NCI-H345 (cell line): ENCODE results near the gene COL11A1.
A peak's percentile ranks its signal among the peaks of the same experiment; 100 is the strongest.
"Not testable (repeated sequence)": the region's sequence is repeated elsewhere in the genome, so short reads cannot be mapped to it uniquely, and the experiment has no call there.

Experiments
- DNase-seq: peaks from one replicate; lab custom pipeline; 2025; lab: John Stamatoyannopoulos, UW

Gene COL11A1

DNA sequence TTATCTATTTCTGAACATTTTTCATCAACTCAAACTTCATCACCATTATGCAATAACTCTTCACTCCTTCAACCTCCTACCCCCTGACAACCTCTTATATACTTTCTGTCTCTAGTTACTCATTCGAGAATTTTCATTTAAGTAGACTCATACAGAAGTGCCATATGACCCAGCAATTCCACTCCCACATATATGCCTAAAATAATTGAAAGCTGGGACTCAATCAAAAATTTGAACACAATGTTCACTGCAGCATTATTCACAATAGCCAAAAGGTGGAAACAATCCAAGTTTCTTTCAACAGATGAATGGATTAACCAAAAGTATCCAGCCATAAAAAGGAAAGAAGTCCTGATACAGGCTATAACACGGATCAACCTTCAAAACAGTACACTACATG is 24.1 kb downstream of the COL11A1 start:
- no peak for DNase-seq

DNA sequence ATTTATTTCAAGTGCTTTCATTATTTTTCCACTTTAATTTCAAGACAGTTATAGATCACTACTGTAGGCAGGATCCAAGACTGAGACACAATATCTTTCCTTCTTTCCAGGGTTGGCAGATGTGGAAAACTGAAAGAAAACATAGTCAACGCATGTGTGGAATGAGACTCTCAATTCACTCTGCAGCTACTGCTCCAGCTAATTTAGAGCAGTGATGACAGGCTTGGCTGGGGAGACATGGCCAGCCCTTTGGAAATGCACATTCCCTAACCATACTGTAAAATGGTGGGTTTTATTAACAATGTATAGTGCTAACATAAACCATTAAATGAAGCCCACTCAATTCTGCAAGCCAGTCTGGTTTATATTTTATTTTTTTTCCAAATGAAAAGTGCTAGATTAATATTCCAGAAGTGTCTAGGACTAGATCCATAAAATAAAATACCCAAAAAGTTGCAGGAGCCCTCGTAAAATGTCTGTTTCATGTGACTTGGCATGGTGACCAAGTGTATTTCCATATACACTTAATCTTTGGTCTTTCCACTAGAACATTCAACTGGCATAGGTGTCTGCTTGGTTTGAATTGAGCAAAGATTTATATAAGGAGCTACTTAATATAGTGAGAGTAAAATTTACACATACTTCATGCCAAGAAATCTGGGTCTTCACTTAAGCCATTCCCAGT is 32.9 kb downstream of the COL11A1 start:
- DNase-seq = no peak

DNA sequence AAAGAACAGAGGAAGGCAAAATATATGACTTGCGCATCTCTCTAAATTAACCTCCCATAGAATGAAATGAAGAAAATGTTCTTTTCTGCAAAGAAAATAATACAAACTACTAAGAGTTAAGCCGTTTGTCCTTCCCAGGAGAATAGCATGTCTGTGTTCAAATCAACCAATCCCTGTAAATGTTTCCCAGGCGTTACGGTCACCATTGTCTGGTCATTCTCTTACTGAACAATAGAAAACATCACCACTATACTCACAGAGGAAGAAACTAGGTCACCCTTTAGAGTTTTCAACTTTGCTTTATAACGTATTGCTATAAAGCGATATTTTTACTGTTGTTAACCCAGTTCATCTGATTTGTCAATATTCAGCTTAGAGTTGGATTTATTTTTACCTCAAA is 34.1 kb downstream of the COL11A1 start:
- DNase-seq = no peak

DNA sequence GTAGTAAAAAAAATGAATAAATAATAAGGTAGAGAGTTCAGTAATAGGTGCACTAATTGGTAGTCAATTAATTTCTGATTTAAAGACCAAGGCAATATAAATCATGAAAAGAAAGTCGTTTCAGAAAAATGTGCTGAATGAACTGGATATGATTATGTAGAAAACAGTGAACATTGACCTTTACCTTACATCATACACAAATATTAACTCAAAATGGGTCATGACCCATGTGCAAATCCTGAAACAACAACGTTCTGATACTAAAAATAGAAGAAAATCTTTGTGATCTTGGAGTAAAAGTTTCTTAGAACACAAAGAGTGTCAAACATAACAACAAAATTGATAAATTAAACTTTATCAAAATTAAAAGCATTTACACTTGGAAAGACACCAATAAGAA is 39.1 kb downstream of the COL11A1 start:
- DNase-seq = no peak

DNA sequence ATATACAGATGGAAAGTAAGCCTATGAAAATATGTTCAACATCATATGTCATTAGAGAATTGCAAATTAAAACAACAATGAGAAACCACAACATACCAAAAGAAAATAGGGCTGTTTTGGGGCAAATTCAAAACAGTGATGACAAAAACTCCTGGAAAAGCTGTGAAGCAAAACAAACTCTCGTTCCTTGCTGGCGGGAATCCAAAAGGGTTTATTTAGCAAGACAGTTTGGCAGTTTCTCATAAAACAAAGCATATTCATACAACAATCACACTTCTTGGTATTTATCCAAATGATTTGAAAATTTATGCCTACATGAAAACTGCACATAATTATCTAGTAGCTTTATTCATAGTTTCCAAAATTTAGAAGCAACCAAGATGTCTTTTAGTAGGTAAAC is 44.4 kb downstream of the COL11A1 start:
- no peak for DNase-seq

DNA sequence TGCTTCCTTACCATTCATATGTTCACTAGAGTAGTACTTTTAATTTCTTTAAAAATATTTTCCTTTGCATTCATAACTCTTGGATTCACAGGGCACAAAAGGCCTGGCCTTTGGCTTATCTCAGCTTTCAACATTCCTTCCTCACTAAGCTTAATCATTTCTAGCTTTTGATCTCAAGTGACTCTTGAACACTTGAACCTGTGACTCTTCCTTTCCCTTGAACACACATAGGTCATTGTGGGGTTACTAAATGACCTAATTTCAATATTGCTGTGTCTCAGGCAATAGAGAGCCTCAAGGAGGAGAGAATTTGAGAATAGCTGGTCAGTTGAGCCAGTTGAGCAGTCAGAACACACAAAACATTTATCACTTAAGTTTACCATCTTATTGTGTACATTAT is 49.9 kb downstream of the COL11A1 start:
- no peak for DNase-seq

- no peak for DNase-seq
Observed at GRCh38 chr1:103056423-103056822, 51.9 kb downstream of the COL11A1 start.

- not testable (repeated sequence) for DNase-seq
Observed at GRCh38 chr1:103028110-103028509, 80.2 kb downstream of the COL11A1 start.

DNA sequence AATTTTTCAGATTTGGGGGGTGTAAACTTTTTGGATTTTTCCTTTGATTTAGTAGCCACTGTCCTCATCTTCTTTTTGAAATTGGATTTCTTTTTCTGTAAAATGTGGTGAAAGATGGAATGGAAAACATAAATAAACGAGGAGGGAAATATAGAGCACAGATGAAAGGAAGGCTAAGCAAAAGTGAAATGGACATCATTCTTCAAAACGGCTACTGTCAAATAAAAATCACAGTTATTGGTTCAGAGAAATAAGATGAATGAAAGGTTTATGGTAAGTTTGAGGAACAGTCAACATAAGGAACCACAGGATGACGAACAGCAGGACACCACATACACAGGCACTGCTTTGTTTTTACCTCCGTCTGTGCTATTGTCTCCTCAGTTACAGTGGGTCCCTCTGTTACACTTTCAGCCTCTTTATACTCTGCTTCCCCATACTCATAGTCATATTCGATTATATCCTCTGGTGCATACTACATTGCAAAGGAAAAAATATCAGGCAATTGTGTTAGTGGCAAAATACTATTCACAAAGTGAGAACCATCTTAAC is 82.4 kb downstream of the COL11A1 start:
- DNase-seq = peak; percentile 26

- DNase-seq = peak; percentile 42
Observed at GRCh38 chr1:103024051-103024450, 84.3 kb downstream of the COL11A1 start.

DNA sequence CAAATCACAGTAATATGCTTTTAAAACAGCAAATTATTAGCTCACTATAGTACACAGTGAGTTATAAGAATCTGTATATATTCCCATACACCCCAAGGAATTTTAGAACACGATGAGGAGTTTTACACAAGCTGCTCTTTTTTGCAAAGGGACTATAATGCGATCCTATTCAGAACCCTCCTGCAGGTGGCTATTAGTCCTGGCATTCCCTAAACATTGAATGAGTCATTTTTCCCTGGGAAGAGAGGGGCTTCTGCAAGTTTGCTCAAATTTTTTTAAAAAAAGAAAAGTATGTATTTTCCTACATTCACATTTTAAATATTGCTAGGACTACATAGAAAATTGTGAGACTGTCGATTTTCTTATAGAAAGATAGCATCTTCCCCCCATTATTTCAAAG is 106.3 kb downstream of the COL11A1 start:
- no peak for DNase-seq

GRCh38 chr1:102978874-102979273 is 129.4 kb downstream of the COL11A1 start:
- DNase-seq = no peak

- DNase-seq = no peak
Observed at GRCh38 chr1:102977292-102977691, 131.0 kb downstream of the COL11A1 start.

- DNase-seq = peak; percentile 73
Observed at GRCh38 chr1:102970496-102971078, 137.7 kb downstream of the COL11A1 start.

GRCh38 chr1:102967786-102968185 is 140.5 kb downstream of the COL11A1 start:
- no peak for DNase-seq

GRCh38 chr1:102961549-102961948 is 146.8 kb downstream of the COL11A1 start:
- no peak for DNase-seq

DNA sequence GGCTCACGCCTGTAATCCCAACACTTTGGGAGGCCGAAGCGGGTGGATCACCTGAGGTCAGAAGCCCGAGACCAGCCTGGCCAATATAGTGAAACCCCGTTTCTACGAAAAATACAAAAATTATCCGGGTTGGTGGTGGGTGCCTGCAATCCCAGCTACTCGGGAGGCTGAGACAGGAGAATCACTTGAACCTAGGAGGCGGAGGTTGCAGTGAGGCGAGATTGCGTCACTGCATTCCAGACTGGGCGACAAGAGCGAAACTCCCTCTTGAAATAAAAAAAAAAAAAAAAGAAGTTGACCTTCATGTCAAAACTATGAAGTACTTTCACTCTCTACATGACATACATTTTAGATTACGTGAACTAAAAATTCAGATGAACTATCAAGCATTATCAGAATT is 153.7 kb downstream of the COL11A1 start:
- DNase-seq = no peak

DNA sequence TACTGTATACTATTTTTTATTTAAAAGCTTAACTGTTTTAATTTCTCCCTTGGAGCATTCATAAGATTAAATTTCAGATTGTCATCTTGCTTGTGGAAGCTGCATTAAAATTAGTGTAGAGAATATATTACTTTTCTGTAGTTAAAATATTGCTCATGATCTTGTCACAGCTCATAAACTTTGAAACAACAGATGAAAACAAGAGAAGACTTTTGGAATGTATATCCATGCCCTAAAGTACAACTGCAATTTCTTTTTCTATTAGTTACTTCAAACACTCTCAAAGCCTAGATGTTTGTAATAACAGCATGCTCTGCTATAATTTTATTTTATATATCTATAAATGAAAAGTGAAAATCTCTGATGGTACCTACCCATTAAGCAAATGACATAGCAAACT is 155.9 kb downstream of the COL11A1 start:
- DNase-seq = no peak

GRCh38 chr1:102942324-102942723 is 166.0 kb downstream of the COL11A1 start:
- no peak for DNase-seq

GRCh38 chr1:102941366-102941947 is 166.9 kb downstream of the COL11A1 start:
- DNase-seq = no peak

- no peak for DNase-seq
Observed at GRCh38 chr1:102937401-102937800, 170.9 kb downstream of the COL11A1 start.

DNA sequence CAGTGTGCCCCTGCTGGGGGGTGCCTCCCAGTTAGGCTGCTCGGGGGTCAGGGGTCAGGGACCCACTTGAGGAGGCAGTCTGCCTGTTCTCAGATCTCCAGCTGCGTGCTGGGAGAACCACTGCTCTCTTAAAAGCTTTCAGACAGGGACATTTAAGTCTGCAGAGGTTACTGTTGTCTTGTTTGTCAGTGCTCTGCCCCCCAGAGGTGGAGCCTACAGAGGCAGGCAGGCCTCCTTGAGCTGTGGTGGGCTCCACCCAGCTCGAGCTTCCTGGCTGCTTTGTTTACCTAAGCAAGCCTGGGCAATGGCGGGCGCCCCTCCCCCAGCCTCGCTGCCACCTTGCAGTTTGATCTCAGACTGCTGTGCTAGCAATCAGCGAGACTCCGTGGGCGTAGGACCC is 175.0 kb downstream of the COL11A1 start:
- DNase-seq = not testable (repeated sequence)

- no peak for DNase-seq
Observed at GRCh38 chr1:102919659-102920058, 188.7 kb downstream of the COL11A1 start.
